ENCODE data around the gene CATSPERZ.
"Not testable (repeated sequence)": the region's sequence is repeated elsewhere in the genome, so short reads cannot be mapped to it uniquely, and the experiment has no call there.

The CATSPERZ gene

GRCh38 chr11:64321026-64321425 lies 20.9 kb downstream of the CATSPERZ start:
- DNase-seq (ENCODE audit: low spot score) = no peak

- DNase-seq (ENCODE audit: low spot score) = no peak
These were observed 21.4 kb downstream of the CATSPERZ start for GRCh38 chr11:64321533-64321932.

DNA sequence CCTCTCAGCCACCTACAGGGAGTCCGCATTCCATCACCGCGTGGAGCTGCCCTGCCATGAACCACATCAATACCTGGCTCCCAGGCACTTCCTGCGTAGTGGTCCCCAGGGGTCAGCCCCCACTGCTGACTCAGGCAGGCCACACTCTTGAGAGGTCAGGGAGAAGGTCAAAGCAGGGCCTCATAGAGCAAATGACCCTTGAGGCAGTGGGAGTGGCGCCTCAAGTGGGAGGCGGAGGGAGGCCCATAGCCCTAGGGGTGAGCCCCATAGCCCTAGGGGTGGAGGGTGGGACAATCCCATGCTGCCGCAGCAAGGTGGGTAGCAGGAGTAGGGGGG lies 22.7 kb downstream of the CATSPERZ start:
- DNase-seq (ENCODE audit: low spot score) = no peak

DNA sequence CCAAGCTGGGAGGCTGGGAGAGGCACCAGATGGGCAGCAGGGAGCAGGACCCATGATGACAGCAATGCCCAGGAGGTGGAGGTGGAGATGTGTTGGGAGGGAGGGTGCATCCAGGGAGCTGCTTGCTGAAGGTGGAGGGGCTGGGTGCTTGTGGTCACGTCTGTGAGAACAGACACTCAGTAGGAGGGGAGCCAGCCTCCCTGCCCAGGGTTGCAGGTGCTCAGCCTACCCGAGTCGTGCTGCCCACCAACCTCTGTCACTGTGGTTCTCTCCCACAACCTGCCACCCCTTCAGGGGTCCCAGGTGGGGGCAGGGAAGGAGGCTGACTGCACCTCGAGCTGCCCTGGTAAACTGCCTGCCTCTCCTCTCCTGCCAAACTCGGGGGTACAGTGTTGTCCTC lies 23.2 kb downstream of the CATSPERZ start:
- no peak for DNase-seq (ENCODE audit: low spot score)

- DNase-seq (ENCODE audit: low spot score) = not testable (repeated sequence)
These were observed 23.8 kb downstream of the CATSPERZ start for GRCh38 chr11:64323984-64324383.

DNA sequence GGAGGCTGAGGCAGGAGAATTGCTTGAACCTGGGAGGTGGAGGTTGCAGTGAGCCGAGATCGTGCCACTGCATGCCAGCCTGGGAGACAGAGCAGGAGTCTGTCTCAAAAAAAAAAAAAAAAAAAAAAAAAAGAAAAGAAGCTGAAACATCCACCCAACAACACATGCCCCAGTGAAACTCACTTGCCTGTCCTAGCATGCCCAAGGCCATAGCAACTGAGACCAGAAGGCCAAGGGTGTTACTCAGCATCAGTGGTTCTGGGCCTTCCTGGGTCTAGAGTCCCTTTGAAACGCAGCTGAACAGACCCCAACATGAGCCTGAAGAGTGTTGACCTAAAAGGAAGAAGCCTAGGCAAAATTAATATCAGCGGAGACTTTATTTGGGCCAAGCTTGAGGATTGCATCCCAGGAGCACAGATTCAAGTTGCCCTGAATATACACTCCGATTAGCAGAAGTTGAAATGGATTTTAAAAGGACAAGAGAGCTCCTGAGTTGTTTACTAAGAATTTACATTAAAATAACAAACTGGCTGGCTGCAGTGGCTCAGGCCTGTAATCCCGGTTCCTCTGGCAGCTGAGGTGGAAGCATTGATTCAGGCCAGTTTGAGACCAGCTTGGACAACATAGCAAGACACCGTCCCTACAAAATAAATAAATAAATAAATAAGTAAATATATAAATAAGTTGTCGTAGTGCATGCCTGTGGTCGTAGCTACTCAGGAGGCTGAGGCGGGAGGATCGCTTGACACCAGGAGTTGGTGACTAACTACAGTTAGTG lies 24.7 kb downstream of the CATSPERZ start:
- no peak for DNase-seq (ENCODE audit: low spot score)

GRCh38 chr11:64327375-64327774 lies 27.2 kb downstream of the CATSPERZ start:
- DNase-seq (ENCODE audit: low spot score) = no peak

DNA sequence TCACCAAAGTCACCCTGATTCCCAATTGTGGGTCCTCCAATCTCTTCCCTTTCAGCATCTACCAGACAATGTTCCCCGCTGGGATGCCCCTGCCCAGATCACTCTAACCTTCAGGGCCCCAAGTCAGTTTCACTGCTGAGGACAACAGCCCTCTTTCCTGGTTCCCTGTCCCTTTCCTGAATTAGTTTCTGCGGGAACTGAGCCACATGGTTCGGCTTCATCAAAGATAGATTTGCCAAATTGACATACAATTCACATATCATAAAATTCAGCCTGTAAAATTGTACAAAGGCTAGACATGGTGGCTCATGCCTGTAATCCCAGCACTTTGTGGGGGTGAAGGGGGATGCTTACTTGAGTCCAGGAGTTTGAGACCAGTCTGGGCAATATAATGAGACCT lies 27.8 kb downstream of the CATSPERZ start:
- no peak for DNase-seq (ENCODE audit: low spot score)

- no peak for DNase-seq (ENCODE audit: low spot score)
These were observed 30.7 kb downstream of the CATSPERZ start for GRCh38 chr11:64330888-64331287.

- peak; percentile 93 for DNase-seq (ENCODE audit: low spot score)
These were observed 31.6 kb downstream of the CATSPERZ start for GRCh38 chr11:64331569-64332371.

DNA sequence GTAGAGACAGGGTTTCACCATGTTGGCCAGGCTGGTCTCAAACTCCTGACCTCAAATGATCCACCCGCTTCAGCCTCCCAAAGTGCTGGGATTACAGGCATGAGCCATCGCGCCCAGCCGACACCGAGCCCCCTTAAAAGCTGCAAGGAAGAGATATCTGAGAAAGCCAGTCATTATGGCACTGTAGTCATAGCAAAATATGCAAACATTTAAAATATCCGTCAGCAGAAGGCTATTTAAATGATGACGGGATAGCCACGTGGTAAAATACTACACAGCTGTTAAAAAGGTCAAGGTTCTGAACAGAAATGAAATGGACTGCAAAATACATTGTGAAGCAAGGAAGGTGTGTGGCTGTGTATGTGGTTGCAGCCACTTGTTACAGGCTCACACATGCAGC lies 33.4 kb downstream of the CATSPERZ start:
- DNase-seq (ENCODE audit: low spot score) = no peak

GRCh38 chr11:64334764-64335735 lies 34.9 kb downstream of the CATSPERZ start:
- DNase-seq (ENCODE audit: low spot score) = peak; percentile 96

- no peak for DNase-seq (ENCODE audit: low spot score)
These were observed 37.5 kb downstream of the CATSPERZ start for GRCh38 chr11:64337538-64338249.

DNA sequence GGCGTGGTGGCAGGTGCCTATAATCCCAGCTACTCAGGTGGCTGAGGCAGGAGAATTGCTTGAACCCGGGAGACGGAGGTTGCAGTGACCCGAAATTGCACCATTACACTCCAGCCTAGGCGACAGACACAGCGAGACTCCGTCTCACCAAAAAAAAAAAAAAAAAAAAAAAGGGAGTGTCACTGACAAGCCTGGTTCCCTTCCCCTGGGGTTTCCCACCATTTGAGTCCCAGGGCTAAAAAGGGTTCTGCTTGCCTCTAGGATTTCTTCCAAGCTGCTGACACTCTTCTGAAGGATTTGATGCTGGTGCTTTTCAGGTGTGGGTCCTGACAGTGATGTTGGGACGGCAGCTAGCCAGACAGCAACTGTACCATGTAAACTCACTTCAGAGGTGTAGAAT lies 38.6 kb downstream of the CATSPERZ start:
- no peak for DNase-seq (ENCODE audit: low spot score)

GRCh38 chr11:64339286-64339685 lies 39.1 kb downstream of the CATSPERZ start:
- DNase-seq (ENCODE audit: low spot score) = no peak

- no peak for DNase-seq (ENCODE audit: low spot score)
These were observed 39.7 kb downstream of the CATSPERZ start, which contains the start of gene CCDC88B for GRCh38 chr11:64339754-64340408. TSS of gene CCDC88B (plus strand) at chr11:64340204. CDS start at chr11:64340267, 63 bp downstream.

- no peak for DNase-seq (ENCODE audit: low spot score)
These were observed 40.6 kb downstream of the CATSPERZ start for GRCh38 chr11:64340671-64341335.

GRCh38 chr11:64341429-64341828 lies 41.3 kb downstream of the CATSPERZ start:
- no peak for DNase-seq (ENCODE audit: low spot score)

DNA sequence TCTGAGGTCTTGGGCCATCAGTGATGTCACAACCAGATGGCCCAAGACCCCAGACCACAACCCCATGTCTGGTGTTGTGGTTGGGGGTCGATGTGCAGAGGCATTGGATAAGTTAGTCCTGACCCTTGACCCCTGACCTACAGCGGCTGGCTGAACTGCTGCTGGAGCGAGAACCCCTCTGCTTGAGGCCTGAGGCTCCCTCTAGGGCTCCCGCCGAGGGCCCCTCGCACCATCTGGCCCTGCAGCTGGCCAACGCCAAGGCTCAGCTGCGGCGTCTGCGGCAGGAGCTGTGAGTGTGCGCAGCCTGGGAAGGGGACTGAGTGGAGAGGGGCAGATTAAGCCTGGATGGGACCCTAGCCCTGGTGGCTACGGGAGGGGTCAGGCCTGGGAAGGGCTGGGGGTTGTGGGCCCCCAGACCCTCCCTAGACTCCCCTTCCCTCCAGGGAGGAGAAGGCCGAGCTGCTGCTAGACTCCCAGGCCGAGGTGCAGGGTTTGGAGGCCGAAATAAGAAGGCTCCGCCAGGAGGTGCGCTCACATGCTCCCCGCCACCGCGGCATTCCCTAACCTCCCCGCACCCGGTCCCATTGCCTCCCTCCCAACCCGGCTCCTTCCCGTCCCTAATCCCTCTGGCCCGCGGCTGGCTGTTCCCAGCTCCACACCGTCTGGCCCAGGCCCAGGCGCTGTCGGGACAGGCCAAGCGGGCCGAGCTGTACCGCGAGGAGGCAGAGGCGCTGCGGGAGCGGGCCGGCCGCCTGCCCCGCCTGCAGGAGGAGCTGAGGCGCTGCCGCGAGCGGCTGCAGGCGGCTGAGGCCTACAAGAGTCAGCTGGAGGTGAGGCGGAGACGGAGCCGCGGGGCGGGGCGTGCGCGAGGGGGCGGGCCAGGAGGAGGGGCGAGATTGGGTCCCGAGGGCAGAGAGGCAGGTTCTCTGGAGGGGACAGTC lies 42.0 kb downstream of the CATSPERZ start:
- DNase-seq (ENCODE audit: low spot score) = peak; percentile 97

Measured in hepatic stellate cell (primary cell).